Liver (tissue), 9 donors: ENCODE measurements around the gene CNTN5. TPM values are rescaled to one million over a fixed set of nuclear protein-coding genes. Genes with fewer than 3 reads are reported as not detected.

Experiments used
- DNase-seq: peaks from one replicate; pipeline ENCODE4 v3.0.0-alpha.2; 2017; ENCODE audit warnings: low spot score
- H3K27ac ChIP-seq, 2 donors: one replicate each; pipeline ENCODE4 v1.7.0; 2013; ENCODE audit warnings: inconsistent platforms in 2 of 2, low read length in 2 of 2, control low read depth in 1 of 2, low read depth in 1 of 2, mild to moderate bottlenecking in 1 of 2
- H3K27me3 ChIP-seq, 4 donors: one replicate each; pipeline versions ENCODE4 v1.6.1 to v1.7.0; 2013; ENCODE audit warnings: low read length in 3 of 4, inconsistent platforms in 1 of 4, mild to moderate bottlenecking in 1 of 4, moderate library complexity in 1 of 4; ENCODE audit not compliant: control insufficient read depth in 4 of 4, insufficient read depth in 4 of 4
- H3K36me3 ChIP-seq, 4 donors: one replicate each; pipeline versions ENCODE4 v1.6.1 to v1.7.0; 2013; ENCODE audit warnings: low read length in 3 of 4, mild to moderate bottlenecking in 3 of 4, low read depth in 1 of 4, moderate library complexity in 1 of 4; ENCODE audit not compliant: control insufficient read depth in 4 of 4, insufficient read depth in 3 of 4
- H3K4me1 ChIP-seq, 4 donors: one replicate each; pipeline versions ENCODE4 v1.6.1 to v1.7.0; 2013; ENCODE audit warnings: low read length in 3 of 4, mild to moderate bottlenecking in 3 of 4, moderate library complexity in 1 of 4; ENCODE audit not compliant: control insufficient read depth in 4 of 4, insufficient read depth in 4 of 4
- H3K4me3 ChIP-seq, 3 donors: one replicate each; pipeline versions ENCODE4 v1.6.1 to v1.7.0; 2013; ENCODE audit warnings: low read length in 3 of 3, control low read depth in 1 of 3, low read depth in 1 of 3, mild to moderate bottlenecking in 1 of 3
- H3K9ac ChIP-seq, 2 donors: one replicate each; pipeline ENCODE4 v1.7.0; 2013; ENCODE audit warnings: low read length in 2 of 2, mild to moderate bottlenecking in 2 of 2, moderate library complexity in 2 of 2, control low read depth in 1 of 2, low read depth in 1 of 2
- H3K9me3 ChIP-seq, 4 donors: one replicate each; pipeline versions ENCODE4 v1.6.1 to v1.7.0; 2013; ENCODE audit warnings: low read length in 3 of 4; ENCODE audit not compliant: control insufficient read depth in 4 of 4
- ATF3 ChIP-seq: IDR thresholded peaks from 2 replicates; pipeline ENCODE4 v1.6.1; 2016; ENCODE audit warnings: antibody characterized with exemption
- CTCF ChIP-seq: fragments of 150-350 bp; IDR thresholded peaks from 2 replicates; pipeline ENCODE4 v1.5.1; 2017; ENCODE audit warnings: improper control_type of control experiment, low read depth, low read length; ENCODE audit not compliant: missing input control
- EGR1 ChIP-seq, 2 donors: IDR thresholded peaks; 2 replicates each; pipeline ENCODE4 v1.6.1; 2016 to 2018; ENCODE audit warnings: antibody characterized with exemption in 2 of 2, low read depth in 2 of 2
- FOXA1 ChIP-seq: IDR thresholded peaks from 2 replicates; pipeline ENCODE4 v1.6.1; 2016; ENCODE audit warnings: antibody characterized with exemption
- FOXA2 ChIP-seq: IDR thresholded peaks from 2 replicates; pipeline ENCODE4 v1.6.1; 2016; ENCODE audit warnings: antibody characterized with exemption
- GABPA ChIP-seq, 2 donors: IDR thresholded peaks in 1 of 2; conservative IDR thresholded peaks in 1 of 2; 2 replicates each; pipeline ENCODE4 v1.6.1; 2016; ENCODE audit warnings: antibody characterized with exemption in 2 of 2, mild to moderate bottlenecking in 1 of 2, moderate library complexity in 1 of 2
- HNF4A ChIP-seq, 2 donors: conservative IDR thresholded peaks; 2 replicates each; pipeline ENCODE4 v1.6.1; 2016; ENCODE audit warnings: antibody characterized with exemption in 2 of 2, mild to moderate bottlenecking in 2 of 2
- HNF4G ChIP-seq: IDR thresholded peaks from 2 replicates; pipeline ENCODE4 v1.6.1; 2016; ENCODE audit warnings: antibody characterized with exemption
- JUND ChIP-seq, 2 donors: IDR thresholded peaks; 2 replicates each; pipeline ENCODE4 v1.6.1; 2016; ENCODE audit warnings: antibody characterized with exemption in 2 of 2
- NR2F2 ChIP-seq: IDR thresholded peaks from 2 replicates; pipeline ENCODE4 v1.6.1; 2016; ENCODE audit warnings: antibody characterized with exemption
- RAD21 ChIP-seq, 2 donors: IDR thresholded peaks; 2 replicates each; pipeline ENCODE4 v1.6.1; 2016; ENCODE audit warnings: antibody characterized with exemption in 2 of 2, mild to moderate bottlenecking in 2 of 2
- REST ChIP-seq: IDR thresholded peaks from 2 replicates; pipeline ENCODE4 v1.6.1; 2016; ENCODE audit warnings: antibody characterized with exemption, mild to moderate bottlenecking
- SP1 ChIP-seq: IDR thresholded peaks from 2 replicates; pipeline ENCODE4 v1.6.1; 2018; ENCODE audit warnings: antibody characterized with exemption, mild to moderate bottlenecking
- TAF1 ChIP-seq: conservative IDR thresholded peaks from 2 replicates; pipeline ENCODE4 v1.6.1; 2016; ENCODE audit warnings: antibody characterized with exemption, mild to moderate bottlenecking
- YY1 ChIP-seq: IDR thresholded peaks from 2 replicates; pipeline ENCODE4 v1.6.1; 2016; ENCODE audit warnings: antibody characterized with exemption, mild to moderate bottlenecking
- ZBTB33 ChIP-seq: IDR thresholded peaks from 2 replicates; pipeline ENCODE4 v1.6.1; 2016; ENCODE audit warnings: antibody characterized with exemption
- WGBS: extraction: QIAGEN DNeasy Blood & Tissue Kit; methylation state at CpG from one replicate; pipeline ENCODE4 v1.1.7; 2013; 5-methylcytosine and 5-hydroxymethylcytosine counted together
- polyA plus RNA-seq, 2 donors: library from polyadenylated mRNA; stranded (reverse) in 1 of 2; unstranded in 1 of 2; fragments of 200-250 nt in 1 of 2; fragments of >200 nt in 1 of 2; fragmentation: Nextera tagmentation in 1 of 2; extraction: Ambion mirVana in 1 of 2; gene quantifications; one replicate each; pipeline versions ENCODE4 v1.2.1 to v1.2.3, GENCODE V29; 2013 to 2015
- total RNA-seq, 2 donors: library from RNA; depleted of rRNA; stranded (reverse); fragments of >200 nt; gene quantifications; one replicate each; pipeline ENCODE4 v1.2.3, GENCODE V29; 2014
- donor health status: healthy.
- donor health status: healthy.
- donor health status: healthy.
- donor health status: healthy.
- donor health status: healthy.

The CNTN5 gene
- total and polyA plus RNA-seq, 4 donors, result 0.01 to 0.08 (median 0.04) TPM

- H3K4me1 ChIP-seq, result no peaks in the 10 kb centered on the region
- H3K4me3 ChIP-seq, result no peak overlapping the region
- H3K9me3 ChIP-seq, result no peaks in the 10 kb centered on the region
- WGBS, result 62% methylated on average over 4 of the region's 4 CpGs
- H3K9ac ChIP-seq, result no peak overlapping the region
- H3K27me3 ChIP-seq, result no peaks in the 10 kb centered on the region
- no peak overlapping the region for H3K27ac ChIP-seq
- H3K36me3 ChIP-seq, result no peaks in the 10 kb centered on the region
- no peak for DNase-seq
- TF ChIP-seq ZBTB33, result no peak
- no peak for TF ChIP-seq ATF3
- no peak for TF ChIP-seq TAF1
- TF ChIP-seq JUND (IDR thresholded peaks at IDR 0.05), result no peak
- TF ChIP-seq SP1, result no peak
- no peak for TF ChIP-seq REST
- TF ChIP-seq FOXA2, result no peak
- TF ChIP-seq NR2F2, result no peak
Observed at GRCh38 chr11:99676292-99676691, 655.5 kb downstream of the CNTN5 start.

GRCh38 chr11:99682171-99682570 is 661.4 kb downstream of the CNTN5 start:
- no peaks in the 10 kb centered on the region for H3K9me3 ChIP-seq
- no peak for TF ChIP-seq GABPA (IDR thresholded peaks at IDR 0.05 in 1 of 2, conservative IDR thresholded peaks at IDR 0.05 in 1 of 2)
- TF ChIP-seq REST, result no peak
- TF ChIP-seq NR2F2, result no peak
- no peak for TF ChIP-seq YY1
- TF ChIP-seq FOXA1, result no peak
- no peak for TF ChIP-seq HNF4G
- no peak for TF ChIP-seq TAF1
- no peak for TF ChIP-seq EGR1 (IDR thresholded peaks at IDR 0.05; ENCODE audit: low read depth in 2 of 2)
- no peak for TF ChIP-seq CTCF
- TF ChIP-seq ATF3, result no peak
- TF ChIP-seq HNF4A (conservative IDR thresholded peaks at IDR 0.05), result no peak
- no peak for TF ChIP-seq RAD21 (IDR thresholded peaks at IDR 0.05)
- no peak overlapping the region for H3K9ac ChIP-seq
- DNase-seq, result no peak
- no peak overlapping the region for H3K4me3 ChIP-seq
- H3K27me3 ChIP-seq, result no peaks in the 10 kb centered on the region
- H3K36me3 ChIP-seq, result no peaks in the 10 kb centered on the region
- H3K27ac ChIP-seq, result no peak overlapping the region
- no peaks in the 10 kb centered on the region for H3K4me1 ChIP-seq
- 94% methylated on average over 1 of the region's 1 CpG for WGBS
